Fibroblast of skin of back (primary cell): ENCODE measurements around the gene MAGIX.
"Not testable (repeated sequence)": the region's sequence is repeated elsewhere in the genome, so short reads cannot be mapped to it uniquely, and the experiment has no call there.

ENCODE experiments used
- DNase-seq: peaks from one replicate; pipeline ENCODE4 v3.0.0-alpha.2; 2013

The MAGIX gene

GRCh38 chrX:49161632-49162031, 926 bp upstream of the MAGIX start:
- no peak for DNase-seq

DNA sequence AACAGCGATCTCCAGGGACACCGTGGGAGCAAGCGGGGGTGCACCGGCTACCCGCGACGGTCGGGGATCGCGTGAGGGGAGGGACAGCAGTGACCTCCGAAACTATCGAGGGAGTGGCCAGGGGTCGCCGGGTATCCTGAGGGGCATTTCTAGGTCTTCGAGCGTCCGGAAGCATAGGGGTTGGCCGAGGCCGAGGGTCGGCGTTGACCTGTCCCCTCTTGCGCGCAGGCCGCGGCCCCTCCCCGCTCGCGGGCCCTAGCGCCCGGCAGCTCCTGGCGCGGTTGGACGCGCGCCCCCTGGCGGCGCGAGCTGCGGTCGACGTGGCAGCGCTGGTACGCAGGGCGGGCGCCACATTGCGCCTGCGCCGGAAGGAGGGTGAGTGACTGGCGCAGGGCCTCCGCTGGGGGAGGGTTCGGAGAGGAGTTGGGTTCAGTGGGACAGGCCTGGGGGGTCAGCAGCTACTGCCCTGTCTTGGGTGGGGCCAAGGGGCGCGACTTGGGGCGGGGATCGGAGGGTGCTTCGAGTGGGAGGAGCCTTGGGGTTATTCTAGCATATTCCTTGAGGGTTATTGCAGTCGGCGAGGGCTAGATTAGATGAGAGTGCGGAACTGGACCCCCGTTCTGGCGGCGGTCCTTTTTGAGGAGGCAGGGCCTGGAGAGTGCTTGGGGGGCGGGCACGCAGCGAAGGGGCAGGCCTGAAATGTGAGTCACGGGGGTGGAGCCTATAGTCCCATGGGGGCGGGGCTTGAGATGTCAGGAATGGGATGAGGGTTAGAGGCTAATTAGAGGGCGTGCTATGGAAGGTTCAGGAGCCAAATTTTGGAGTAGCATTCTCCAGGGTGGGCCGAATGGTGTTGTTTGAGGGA, 1.2 kb downstream of the MAGIX start:
- peak; percentile 78 for DNase-seq

DNA sequence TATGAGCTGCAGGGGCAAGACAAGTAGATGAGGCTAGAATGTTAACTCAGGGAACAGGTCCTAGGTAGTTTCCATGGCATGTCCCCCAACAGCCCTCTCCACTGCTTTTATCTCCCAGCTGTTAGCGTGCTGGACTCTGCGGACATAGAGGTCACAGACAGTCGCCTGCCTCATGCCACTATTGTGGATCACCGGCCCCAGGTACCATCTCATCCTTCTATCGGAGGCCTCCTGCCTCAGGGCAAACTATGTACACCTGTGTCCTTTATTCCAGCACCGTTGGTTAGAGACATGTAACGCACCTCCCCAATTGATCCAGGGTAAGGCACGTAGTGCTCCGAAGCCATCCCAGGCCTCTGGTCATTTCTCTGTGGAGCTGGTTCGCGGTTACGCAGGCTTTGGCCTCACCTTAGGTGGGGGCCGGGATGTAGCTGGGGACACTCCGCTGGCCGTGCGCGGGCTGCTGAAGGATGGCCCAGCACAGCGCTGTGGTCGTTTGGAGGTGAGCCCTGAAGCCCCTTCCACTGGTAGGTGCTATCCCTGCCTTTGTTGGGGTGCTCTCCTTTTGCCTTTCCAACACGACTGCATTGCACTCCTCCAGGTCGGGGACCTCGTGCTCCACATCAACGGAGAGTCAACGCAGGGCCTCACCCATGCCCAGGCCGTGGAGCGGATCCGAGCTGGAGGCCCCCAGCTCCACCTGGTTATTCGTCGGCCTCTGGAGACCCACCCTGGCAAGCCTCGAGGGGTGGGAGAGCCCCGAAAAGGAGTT, 2.2 kb downstream of the MAGIX start:
- no peak for DNase-seq

GRCh38 chrX:49165901-49166881, 3.6 kb downstream of the MAGIX start:
- peak; percentile 63 for DNase-seq

DNA sequence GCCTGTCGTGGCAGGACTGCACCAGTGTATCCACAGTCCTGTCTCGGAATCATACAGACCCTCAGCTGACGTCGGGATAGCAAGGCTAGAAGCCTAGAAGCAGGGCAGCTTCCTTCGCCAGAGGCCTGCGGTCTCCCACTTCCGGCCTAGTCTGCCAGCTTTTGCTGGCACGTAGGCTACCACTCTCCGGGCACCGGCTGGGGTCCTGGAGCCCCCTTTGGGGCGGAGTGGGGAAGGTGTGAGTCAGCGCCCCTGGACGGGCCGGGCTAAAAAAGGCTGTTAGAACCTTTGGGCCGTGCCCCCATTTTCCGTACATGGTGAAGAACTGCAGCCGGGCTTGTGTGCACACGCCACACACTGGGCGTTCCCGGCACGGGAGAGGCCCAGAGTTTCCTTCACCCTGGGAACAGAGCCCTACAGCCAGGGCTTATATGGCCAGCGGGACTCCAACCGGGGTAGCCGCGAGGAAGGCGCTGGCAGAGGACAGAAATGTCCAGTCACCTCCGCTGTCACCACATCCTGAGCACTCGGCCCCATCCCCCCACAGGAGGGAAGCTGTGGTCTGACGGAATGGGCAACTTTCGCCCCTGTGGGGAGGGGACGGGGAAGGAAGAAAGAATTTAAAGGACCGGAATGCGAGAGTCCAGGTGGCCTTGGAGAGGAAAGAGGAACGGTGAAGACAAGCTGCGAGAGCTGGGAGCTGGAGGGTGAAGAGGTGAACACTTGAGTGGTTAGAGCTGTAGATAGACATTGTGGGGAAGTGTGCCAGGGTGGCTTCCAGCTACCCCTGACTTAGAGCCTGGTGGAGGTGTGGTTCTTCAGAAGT, 4.6 kb downstream of the MAGIX start:
- DNase-seq, result peak; percentile 83

GRCh38 chrX:49167740-49168108, 5.2 kb downstream of the MAGIX start:
- no peak for DNase-seq

GRCh38 chrX:49171752-49172279, 9.3 kb downstream of the MAGIX start, which contains the start of gene PLP2:
Gene PLP2 (plus strand): TSS chrX:49171898. CDS start chrX:49172001, 103 bp downstream.
- DNase-seq, result peak; percentile 59

DNA sequence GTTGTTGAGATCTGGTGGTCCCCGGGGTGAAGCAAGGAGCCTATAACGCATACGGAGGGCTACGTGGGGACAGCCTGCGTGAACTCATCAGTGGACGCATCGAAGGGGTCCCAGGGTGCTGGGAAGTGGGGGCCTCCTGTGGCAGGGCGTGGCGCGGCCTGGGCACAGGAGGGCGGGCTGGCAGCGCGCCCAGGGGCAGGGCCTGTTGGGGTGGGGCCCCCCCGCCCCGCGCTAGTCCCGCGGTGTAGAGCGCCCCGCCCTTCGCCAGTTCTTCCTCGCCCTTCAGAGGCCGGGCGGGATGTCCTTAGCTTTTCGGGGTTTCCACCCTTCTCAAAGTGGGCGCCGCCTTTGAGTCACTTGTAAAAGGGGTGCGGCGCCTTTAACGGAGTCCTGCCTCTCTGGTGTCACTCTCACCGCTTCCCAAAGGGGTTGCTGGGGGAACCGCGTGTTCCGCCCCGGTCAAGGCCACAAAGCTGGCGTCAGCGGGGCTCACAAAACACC, 9.8 kb downstream of the MAGIX start:
- peak; percentile 44 for DNase-seq

GRCh38 chrX:49173544-49173943, 11.0 kb downstream of the MAGIX start:
- DNase-seq, result not testable (repeated sequence)

DNA sequence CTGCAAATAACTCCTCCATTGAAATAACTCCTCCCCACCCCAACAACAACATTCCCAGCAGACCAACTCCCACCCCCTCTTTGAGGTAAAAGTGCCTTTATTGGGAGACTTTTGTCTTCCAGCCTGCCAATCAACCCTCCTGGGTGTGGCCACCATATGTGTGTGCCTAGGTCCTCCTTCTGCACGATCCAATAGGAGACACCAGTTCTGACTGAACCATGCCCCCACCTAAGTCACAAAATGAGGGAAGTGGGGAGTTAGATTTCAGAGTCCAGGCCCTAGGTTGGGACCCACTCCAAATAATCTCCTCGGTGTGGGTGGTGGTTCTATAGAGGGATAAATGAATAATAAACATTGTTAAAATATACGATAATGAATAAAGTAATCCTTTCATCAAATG, 12.2 kb downstream of the MAGIX start:
- DNase-seq, result no peak

GRCh38 chrX:49175435-49176274, 13.1 kb downstream of the MAGIX start:
- no peak for DNase-seq

DNA sequence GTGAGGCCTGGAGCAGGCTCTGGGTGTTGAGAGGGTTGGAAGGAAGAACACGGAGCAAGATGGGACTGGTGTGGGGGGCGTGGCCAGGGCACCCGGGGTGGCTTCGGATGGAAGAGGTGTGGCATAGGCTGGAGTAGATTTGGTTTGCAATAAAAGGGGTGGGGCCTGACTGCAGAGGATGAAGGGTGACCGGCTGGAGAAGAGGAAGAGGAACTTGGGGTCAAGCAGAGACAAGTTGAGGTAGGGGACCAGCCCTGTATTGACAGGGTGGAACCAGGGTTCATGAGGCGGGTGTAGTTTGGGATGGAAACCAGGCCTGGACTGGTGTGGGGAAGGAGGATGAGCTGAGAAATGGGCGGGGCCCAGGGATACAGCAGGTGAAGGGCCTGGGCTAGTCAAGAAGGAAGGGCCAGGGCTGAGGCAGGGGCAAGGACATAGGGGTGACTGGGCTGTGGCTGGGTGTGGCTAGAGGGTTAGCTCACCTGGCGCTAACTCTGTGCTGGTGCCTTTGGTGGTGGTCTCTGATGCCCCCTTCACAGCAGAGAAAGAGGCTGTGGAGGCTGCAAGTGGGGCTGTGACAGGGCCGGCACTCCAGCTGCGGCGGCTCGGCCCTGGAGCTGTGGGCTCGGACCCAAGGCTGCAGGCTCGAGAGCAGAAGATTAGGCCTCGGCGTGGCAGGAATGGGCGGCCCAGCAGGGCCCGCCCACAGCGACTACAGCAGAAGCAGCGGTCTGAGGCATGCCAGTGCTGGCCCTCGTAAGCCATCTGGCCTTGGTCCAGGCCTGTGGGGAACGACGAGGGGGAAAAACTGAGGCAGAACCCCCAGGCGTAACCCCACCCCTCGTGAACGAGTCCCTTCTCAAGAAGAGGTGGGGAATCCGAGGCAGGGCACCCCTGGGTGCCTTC, 14.1 kb downstream of the MAGIX start:
- no peak for DNase-seq

GRCh38 chrX:49177338-49177833, 14.8 kb downstream of the MAGIX start:
- DNase-seq, result no peak

- DNase-seq, result no peak
Observed at GRCh38 chrX:49177873-49178480, 15.4 kb downstream of the MAGIX start.

DNA sequence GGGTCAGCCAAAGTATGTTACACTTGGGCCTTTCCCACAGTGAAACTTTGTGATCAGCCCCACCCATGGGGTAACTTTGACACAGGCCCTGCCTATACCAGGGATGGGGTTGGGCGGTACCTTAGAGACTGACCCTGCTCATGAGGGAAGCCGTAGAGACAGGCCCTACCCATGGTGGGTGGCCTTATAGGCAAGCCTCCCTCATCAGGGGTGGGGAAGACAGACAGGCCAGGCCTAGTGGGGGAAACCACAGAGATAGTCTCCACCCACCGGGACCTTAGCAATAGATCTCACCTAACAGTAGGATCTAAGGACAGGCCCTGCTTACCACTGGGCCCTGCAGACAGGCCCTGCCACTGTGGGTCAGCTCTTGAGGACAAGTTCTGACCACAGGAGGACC, 16.0 kb downstream of the MAGIX start:
- no peak for DNase-seq

- no peak for DNase-seq
Observed at GRCh38 chrX:49179358-49179757, 16.8 kb downstream of the MAGIX start.

DNA sequence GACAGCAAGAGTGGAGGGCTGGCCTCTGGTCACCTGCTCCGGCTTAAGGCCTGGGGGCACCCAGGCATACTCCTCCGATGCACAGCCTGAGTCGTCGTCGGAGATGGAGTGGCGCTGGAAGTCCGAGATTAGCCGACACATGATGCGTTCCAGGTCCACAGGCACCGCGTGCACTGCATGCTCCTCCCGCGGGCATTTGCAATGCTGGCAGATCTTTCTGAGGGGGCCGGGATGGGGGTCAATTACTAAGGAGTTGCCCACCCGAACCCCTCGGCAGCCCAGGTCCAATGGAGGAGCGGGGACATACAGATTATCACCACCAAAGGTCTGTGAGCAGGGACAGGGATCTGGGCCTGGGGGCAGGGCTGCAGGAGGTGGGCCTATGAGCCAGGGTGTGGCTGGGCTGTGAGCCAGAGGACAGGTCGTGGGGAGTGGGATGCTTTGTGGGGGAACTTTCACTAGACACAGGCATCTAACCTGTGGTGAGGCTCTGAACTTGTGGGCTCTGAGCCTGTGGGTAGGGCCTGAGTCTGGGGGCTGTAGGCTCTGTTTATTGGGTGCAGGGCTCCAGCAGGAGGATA, 21.2 kb downstream of the MAGIX start:
- no peak for DNase-seq
